ENCODE data around the gene LTK. TPM values are rescaled to one million over a fixed set of nuclear protein-coding genes. Genes with fewer than 3 reads are reported as not detected.

The LTK gene
- total RNA-seq, 1 experiment from 2014 or later: 9.2 TPM

- BruUV-seq (replicated peaks): no TSS peak
- intact Hi-C loops (cut with micrococcal nuclease): loop anchor here (1.0 to 5.0 kb wide), 3 partner anchors 42 to 437 kb away; no protein-coding TSS in a partner anchor
- Histone ChIP-seq H3K4me2 (ENCODE audit: low read length) (no peak overlapping the region), H3K9me3 (ENCODE audit: control insufficient read depth in 1 of 2, insufficient read depth in 1 of 2, low read depth in 1 of 2, low read length in 2 of 2) (no peaks in the 10 kb centered on the region), H3K27ac (ENCODE audit: low read depth, low read length) (no peak overlapping the region), H3K4me1 (ENCODE audit: control insufficient read depth in 1 of 2, insufficient read depth in 2 of 2, low read length in 2 of 2) (no peaks in the 10 kb centered on the region), H4K20me1 (ENCODE audit: insufficient read depth) (no peaks in the 10 kb centered on the region), H3K27me3 (ENCODE audit: insufficient read depth, low read length) (no peaks in the 10 kb centered on the region), H3K9me2 (ENCODE audit: insufficient read depth) (no peaks in the 10 kb centered on the region), H3K9ac (ENCODE audit: low read length) (no peak overlapping the region), H3K79me2 (ENCODE audit: insufficient read depth, low read length) (peaks cover 10% of the 10 kb centered on the region; the same call in 1 of the 2 replicates), H3K36me3 (ENCODE audit: control insufficient read depth in 1 of 2, insufficient read depth in 2 of 2, low read length in 2 of 2) (peaks cover 6 to 18% of the 10 kb centered on the region in 2 experiments; a peak in 3 of 4 replicates), H2AFZ (ENCODE audit: low read depth, low read length, poor library complexity, severe bottlenecking) (no peak overlapping the region), H3K4me3 (replicated peaks in 1 of 2; ENCODE audit: low read depth in 1 of 2, low read length in 2 of 2) (no peak overlapping the region)
- RAD21 ChIA-PET (ENCODE audit: low non-redundant PET in 1 of 2, low total read pairs in 2 of 2, uncharacterized antibody in 2 of 2, unreplicated experiment in 2 of 2): interaction anchor here (1.0 to 1.6 kb wide), 6 partner anchors 43 to 346 kb away, joined by 3 to 6 read pairs (median 3); no protein-coding TSS in a partner anchor
- DNase-seq (ENCODE audit: low read depth, low spot score) (no peak), ATAC-seq (no peak)
- TF ChIP-seq ELF1 (IDR thresholded peaks at IDR 0.05; ENCODE audit: borderline replicate concordance, low read depth): no peak
- TF ChIP-seq ZBTB33 (IDR thresholded peaks at IDR 0.05; ENCODE audit: extremely low read depth, insufficient replicate concordance, low read length): no peak
- TF ChIP-seq POLR2A (IDR thresholded peaks at IDR 0.05; ENCODE audit: borderline replicate concordance, extremely low read depth, insufficient read depth, insufficient read length): no peak
- TF ChIP-seq EGR1 (IDR thresholded peaks at IDR 0.05; ENCODE audit: low read depth): no peak
- no peak for TF ChIP-seq FOSL1 (IDR thresholded peaks at IDR 0.05; ENCODE audit: low read depth)
- POLR2A ChIA-PET: interaction anchor here (1.2 kb wide), 1 partner anchor 10 kb away, joined by 5 read pairs; no protein-coding TSS in a partner anchor
- CTCF ChIA-PET: interaction anchor here (0.8 to 2.7 kb wide), 23 partner anchors 9 to 534 kb away, joined by 3 to 28 read pairs (median 4); partner anchors contain the start of genes EHD4, LTK, MAPKBP1 and RPAP1
Observed at GRCh38 chr15:41464889-41465580, 48.6 kb downstream of the LTK start.

Measured in HCT116 (cell line).